BLaER1 (cell line): ENCODE results near the gene GLIS1.

Source experiments
- H3K27ac ChIP-seq: shearing (Covaris generic); formaldehyde crosslinking; 2 replicates; pipeline ENCODE4 v1.8.1; 2022
- H3K27me3 ChIP-seq: shearing (Covaris generic); formaldehyde crosslinking; 2 replicates; pipeline ENCODE4 v1.8.1; 2022
- H3K36me3 ChIP-seq: shearing (Covaris generic); formaldehyde crosslinking; 2 replicates; pipeline ENCODE4 v1.8.1; 2022
- H3K4me1 ChIP-seq: shearing (Covaris generic); formaldehyde crosslinking; 2 replicates; pipeline ENCODE4 v1.8.1; 2022
- H3K4me2 ChIP-seq: shearing (Covaris generic); formaldehyde crosslinking; 2 replicates; pipeline ENCODE4 v1.8.1; 2022
- H3K4me3 ChIP-seq: shearing (Covaris generic); formaldehyde crosslinking; 2 replicates; pipeline ENCODE4 v1.8.1; 2022
- H3K9ac ChIP-seq: shearing (Covaris generic); formaldehyde crosslinking; 2 replicates; pipeline ENCODE4 v1.8.1; 2022
- H3K9me3 ChIP-seq: shearing (Covaris generic); formaldehyde crosslinking; 2 replicates; pipeline ENCODE4 v1.8.1; 2022
- H4K20me1 ChIP-seq: shearing (Covaris generic); formaldehyde crosslinking; 2 replicates; pipeline ENCODE4 v1.8.1; 2022
- Cebpa-rat ChIP-seq: shearing (Covaris generic); IDR thresholded peaks from 2 replicates; pipeline ENCODE4 v1.8.1; 2022

Gene GLIS1

GRCh38 chr1:53554592-53555305, 184.2 kb downstream of the GLIS1 start:
- Histone ChIP-seq H3K4me3 (no peak overlapping the region), H3K9ac (no peak overlapping the region), H3K27ac (no peak overlapping the region), H3K27me3 (0 out of 2 replicates have a peak, but pooled peaks cover 3% of the 10 kb centered on the region), H3K36me3 (no peaks in the 10 kb centered on the region), H4K20me1 (no peaks in the 10 kb centered on the region), H3K4me1 (peaks cover 22% of the 10 kb centered on the region), H3K4me2 (peak overlapping the region; percentile 30), H3K9me3 (no peaks in the 10 kb centered on the region)
- TF ChIP-seq Cebpa-rat = no peak

- Histone ChIP-seq H3K27me3 (0 out of 2 replicates have a peak, but pooled peaks cover 3% of the 10 kb centered on the region), H3K27ac (no peak overlapping the region), H3K4me1 (peaks cover 22% of the 10 kb centered on the region), H3K4me3 (no peak overlapping the region), H3K9me3 (no peaks in the 10 kb centered on the region), H4K20me1 (no peaks in the 10 kb centered on the region), H3K36me3 (no peaks in the 10 kb centered on the region), H3K4me2 (peak overlapping the region; percentile 30), H3K9ac (no peak overlapping the region)
- no peak for TF ChIP-seq Cebpa-rat
Observed at GRCh38 chr1:53553734-53554509, 185.0 kb downstream of the GLIS1 start.

DNA sequence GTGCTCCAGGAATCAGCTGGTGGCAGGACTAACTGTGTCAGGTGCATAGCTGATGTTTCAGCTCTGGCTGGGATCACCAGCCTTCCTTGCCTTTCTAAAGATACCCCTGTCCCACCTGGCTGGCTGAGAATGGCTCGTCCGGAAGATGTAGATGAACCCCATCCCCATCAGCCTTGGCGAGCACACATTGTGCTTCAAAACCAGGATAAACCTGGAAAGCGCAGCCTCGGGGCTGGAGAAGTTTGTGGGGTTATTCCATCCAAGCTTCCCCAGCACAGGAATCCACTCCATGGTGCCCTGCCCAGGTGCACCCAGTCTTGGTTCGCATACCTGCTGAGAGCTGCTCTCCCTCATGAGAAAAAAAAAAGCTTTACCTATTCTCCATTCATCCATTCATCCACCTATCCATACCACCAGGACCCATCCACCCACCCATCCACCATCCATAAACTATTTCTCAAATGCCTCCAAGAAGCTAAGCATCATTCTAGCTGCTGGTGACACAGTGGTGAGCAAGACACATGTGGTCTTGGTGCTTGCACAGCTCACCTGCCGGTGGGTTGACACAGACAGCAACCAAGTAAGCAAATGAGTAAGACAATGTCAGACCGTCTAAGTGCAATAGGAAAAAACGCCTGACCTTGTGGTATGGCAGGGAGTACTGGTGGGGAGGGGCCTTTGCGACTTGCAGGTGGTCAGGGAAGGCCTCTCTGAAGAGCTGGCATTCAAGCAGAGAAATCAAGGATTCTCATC, 185.8 kb downstream of the GLIS1 start:
- 0 out of 2 replicates have a peak, but pooled peaks cover 3% of the 10 kb centered on the region for H3K27me3 ChIP-seq
- no peaks in the 10 kb centered on the region for H3K36me3 ChIP-seq
- H3K27ac ChIP-seq = no peak overlapping the region
- H3K9me3 ChIP-seq = no peaks in the 10 kb centered on the region
- no peak overlapping the region for H3K4me3 ChIP-seq
- no peaks in the 10 kb centered on the region for H4K20me1 ChIP-seq
- H3K4me1 ChIP-seq = peaks cover 22% of the 10 kb centered on the region
- no peak overlapping the region for H3K4me2 ChIP-seq
- H3K9ac ChIP-seq = no peak overlapping the region
- TF ChIP-seq Cebpa-rat = no peak

- Histone ChIP-seq H3K9ac (no peak overlapping the region), H3K27me3 (0 out of 2 replicates have a peak, but pooled peaks cover 3% of the 10 kb centered on the region), H3K27ac (no peak overlapping the region), H4K20me1 (no peaks in the 10 kb centered on the region), H3K4me1 (peaks cover 22% of the 10 kb centered on the region), H3K9me3 (no peaks in the 10 kb centered on the region), H3K4me3 (no peak overlapping the region), H3K4me2 (peak overlapping the region; percentile 15; the same call in 1 of the 2 replicates), H3K36me3 (no peaks in the 10 kb centered on the region)
- no peak for TF ChIP-seq Cebpa-rat
Observed at GRCh38 chr1:53552146-53552861, 186.7 kb downstream of the GLIS1 start.

DNA sequence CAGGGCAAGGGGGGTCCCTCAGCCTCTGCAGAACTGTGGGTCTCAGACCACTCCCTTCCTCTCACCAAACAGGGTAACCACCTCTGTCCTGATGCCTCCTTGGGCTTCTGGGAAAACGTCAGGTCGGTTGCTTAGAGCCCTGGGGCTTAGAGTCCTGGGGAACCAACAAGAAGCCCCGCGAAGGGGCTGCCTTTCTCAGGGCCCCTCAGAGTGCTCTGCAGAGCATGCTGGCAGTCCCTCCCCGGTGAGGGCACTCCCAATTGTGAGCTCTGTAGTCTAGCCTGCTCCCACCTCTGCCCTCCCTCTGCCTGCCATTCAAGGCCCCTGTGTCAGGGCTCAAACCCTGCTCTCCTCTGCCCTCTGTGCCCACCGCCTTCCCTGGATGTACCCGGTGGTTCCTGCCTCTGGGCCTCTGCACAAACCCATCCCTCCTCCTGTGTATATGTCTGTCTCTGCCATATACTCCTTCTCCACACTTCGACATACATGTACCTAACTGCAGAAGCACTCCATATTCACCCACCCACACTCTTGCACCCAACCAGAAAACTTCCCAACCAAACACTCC, 187.5 kb downstream of the GLIS1 start:
- Histone ChIP-seq H3K9ac (no peak overlapping the region), H4K20me1 (no peaks in the 10 kb centered on the region), H3K4me3 (no peak overlapping the region), H3K4me1 (peaks cover 22% of the 10 kb centered on the region), H3K27me3 (0 out of 2 replicates have a peak, but pooled peaks cover 3% of the 10 kb centered on the region), H3K4me2 (no peak overlapping the region), H3K9me3 (no peaks in the 10 kb centered on the region), H3K27ac (no peak overlapping the region), H3K36me3 (no peaks in the 10 kb centered on the region)
- no peak for TF ChIP-seq Cebpa-rat

GRCh38 chr1:53550201-53550741, 188.7 kb downstream of the GLIS1 start:
- TF ChIP-seq Cebpa-rat = no peak
- Histone ChIP-seq H4K20me1 (no peaks in the 10 kb centered on the region), H3K9ac (no peak overlapping the region), H3K36me3 (no peaks in the 10 kb centered on the region), H3K4me1 (peaks cover 22% of the 10 kb centered on the region), H3K4me3 (no peak overlapping the region), H3K9me3 (no peaks in the 10 kb centered on the region), H3K27ac (no peak overlapping the region), H3K4me2 (no peak overlapping the region), H3K27me3 (0 out of 2 replicates have a peak, but pooled peaks cover 3% of the 10 kb centered on the region)

DNA sequence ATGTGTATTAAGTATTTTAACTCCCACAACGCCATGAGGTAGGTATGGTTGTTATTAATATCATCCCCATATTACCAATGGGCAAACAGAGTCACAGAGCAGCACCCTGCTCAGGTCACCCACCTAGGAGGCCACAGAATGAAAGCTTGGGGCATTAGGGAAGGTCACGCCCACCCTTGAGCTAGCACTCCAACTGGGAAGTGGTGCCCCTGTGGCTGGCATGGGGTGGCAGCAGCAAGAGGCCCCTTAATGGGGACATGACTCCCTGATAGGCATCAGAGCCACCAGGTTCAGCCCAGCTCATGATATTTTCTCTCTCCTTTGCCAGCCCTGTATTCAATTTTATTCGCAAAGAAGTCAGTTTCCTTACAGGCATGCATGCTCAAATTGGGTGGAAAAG, 189.2 kb downstream of the GLIS1 start:
- Histone ChIP-seq H4K20me1 (no peaks in the 10 kb centered on the region), H3K9me3 (no peaks in the 10 kb centered on the region), H3K9ac (no peak overlapping the region), H3K4me1 (peaks cover 21% of the 10 kb centered on the region), H3K36me3 (no peaks in the 10 kb centered on the region), H3K27me3 (0 out of 2 replicates have a peak, but pooled peaks cover 3% of the 10 kb centered on the region), H3K27ac (no peak overlapping the region), H3K4me3 (no peak overlapping the region), H3K4me2 (no peak overlapping the region)
- TF ChIP-seq Cebpa-rat = no peak

DNA sequence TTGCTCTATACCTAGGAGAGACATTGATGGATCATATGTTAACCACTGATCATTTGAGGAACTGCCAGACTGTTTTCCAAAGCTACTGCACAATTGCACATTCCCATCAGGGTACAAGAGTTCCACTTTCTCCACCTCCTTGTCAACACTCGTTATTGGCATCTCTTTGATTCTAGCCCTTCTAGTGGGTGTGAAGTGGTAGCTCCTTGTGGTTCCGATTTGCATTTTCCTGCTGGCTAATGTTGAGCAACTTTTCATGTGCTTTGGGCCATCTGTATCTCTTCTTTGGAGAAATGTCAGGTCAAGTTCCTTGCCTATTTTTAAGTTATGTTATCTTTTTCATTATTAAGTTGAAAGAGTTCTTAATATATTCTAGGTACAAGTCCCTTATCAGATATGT, 189.7 kb downstream of the GLIS1 start:
- TF ChIP-seq Cebpa-rat = no peak
- no peaks in the 10 kb centered on the region for H3K36me3 ChIP-seq
- no peaks in the 10 kb centered on the region for H4K20me1 ChIP-seq
- H3K4me3 ChIP-seq = no peak overlapping the region
- H3K4me2 ChIP-seq = no peak overlapping the region
- no peaks in the 10 kb centered on the region for H3K9me3 ChIP-seq
- no peak overlapping the region for H3K27ac ChIP-seq
- peaks cover 16% of the 10 kb centered on the region for H3K4me1 ChIP-seq
- 0 out of 2 replicates have a peak, but pooled peaks cover 3% of the 10 kb centered on the region for H3K27me3 ChIP-seq
- no peak overlapping the region for H3K9ac ChIP-seq
